Measurements from ENCODE around the gene PAPLN. TPM values are rescaled to one million over a fixed set of nuclear protein-coding genes. Genes with fewer than 3 reads are reported as not detected.

The PAPLN gene
- total and polyA plus RNA-seq, 9 of the 15 experiments (the other 6 are each of a cell fraction or from before 2014, with no cell fraction given) = 0.43 to 3.5 (median 1.7) TPM

DNA sequence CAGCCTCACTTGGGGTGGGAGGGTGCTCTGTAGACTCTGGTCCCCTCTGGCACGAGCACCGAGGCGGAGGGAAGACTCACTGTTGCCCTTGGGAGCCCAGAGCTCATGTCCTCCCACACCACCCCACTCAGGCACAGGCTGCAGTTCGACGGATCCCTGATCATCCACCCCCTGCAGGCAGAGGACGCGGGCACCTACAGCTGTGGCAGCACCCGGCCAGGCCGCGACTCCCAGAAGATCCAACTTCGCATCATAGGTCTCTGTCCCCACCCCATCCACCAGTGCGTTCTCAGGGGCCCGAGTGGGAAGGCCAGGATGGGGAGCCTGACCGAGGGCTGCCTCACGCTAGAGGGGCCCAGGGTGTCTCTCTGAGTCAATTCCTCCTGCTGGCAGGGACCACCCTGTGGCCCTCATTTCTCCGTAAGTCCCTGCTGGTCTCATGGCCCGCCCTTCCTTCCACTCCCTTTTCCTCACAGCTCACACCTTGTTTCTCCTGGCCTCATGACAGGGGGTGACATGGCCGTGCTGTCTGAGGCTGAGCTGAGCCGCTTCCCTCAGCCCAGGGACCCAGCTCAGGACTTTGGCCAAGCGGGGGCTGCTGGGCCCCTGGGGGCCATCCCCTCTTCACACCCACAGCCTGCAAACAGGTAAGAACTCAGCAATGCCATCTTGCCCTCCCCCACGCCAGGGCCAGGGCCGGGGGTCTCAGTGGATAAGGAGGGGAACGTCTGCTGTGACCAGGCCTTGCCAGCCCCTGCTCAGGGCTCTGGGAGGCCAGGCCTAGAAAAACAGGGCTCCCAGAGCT is 27.0 kb downstream of the PAPLN start:
- no peak for ATAC-seq
- CTCF ChIA-PET (ENCODE audit: low intra/inter-chr PET ratio) = no interaction called here

More for the DNA sequence above, 27.0 kb downstream of the PAPLN start:
- no peaks in the 10 kb centered on the region for H3K36me3 ChIP-seq (ENCODE audit: control insufficient read depth, insufficient read depth, low read length)
- no peaks in the 10 kb centered on the region for H3K9me3 ChIP-seq (replicated peaks; ENCODE audit: control insufficient read depth, insufficient read depth, low read depth, low read length)
- no peak for DNase-seq (ENCODE audit: extremely low read depth in 1 of 4, low spot score in 3 of 4)
- POLR2A ChIA-PET = interaction anchor here (0.6 to 1.6 kb wide), 4 partner anchors 12 to 1965 kb away, joined by 3 to 5 read pairs (median 4); no protein-coding TSS in a partner anchor
- in situ Hi-C loops (cut with MboI) (no loop called here), intact Hi-C loops (cut with micrococcal nuclease) (no loop called here)
- BruUV-seq (replicated peaks) = no TSS peak
- no peak overlapping the region for H3K4me3 ChIP-seq
- no peak overlapping the region for H3K27ac ChIP-seq (ENCODE audit: extremely low read depth, low read depth, low read length)
- no peak for FAIRE-seq
- H3K27me3 ChIP-seq (ENCODE audit: control insufficient read depth in 2 of 2, insufficient read depth in 2 of 2, low read length in 2 of 2) = no peaks in the 10 kb centered on the region
- peaks cover 0 to 11% of the 10 kb centered on the region in 2 experiments; a peak in 2 of 5 replicates for H3K4me1 ChIP-seq (replicated peaks in 1 of 2; ENCODE audit: control insufficient read depth in 2 of 2, insufficient read depth in 2 of 2, low read length in 2 of 2)
- WGBS (ENCODE audit: insufficient coverage, low coverage, missing lambda C conversion rate) = 55% methylated on average over 10 of the region's 23 CpGs
- H3K4me2 ChIP-seq (ENCODE audit: insufficient read depth, low read length) = no peak overlapping the region
- no peaks in the 10 kb centered on the region for H4K20me1 ChIP-seq (replicated peaks; ENCODE audit: control insufficient read depth, insufficient read depth, low read length)
- H2AFZ ChIP-seq (ENCODE audit: low read depth, low read length) = no peak overlapping the region
- H3K9me1 ChIP-seq (ENCODE audit: control insufficient read depth, insufficient read depth, low read length) = no peaks in the 10 kb centered on the region
- H3K9ac ChIP-seq (ENCODE audit: insufficient read depth in 1 of 2, low read depth in 2 of 2, low read length in 2 of 2) = no peak overlapping the region
- TF ChIP-seq BMI1 (IDR thresholded peaks at IDR 0.05; ENCODE audit: low read length) (no peak), MTA2 (IDR thresholded peaks at IDR 0.05; ENCODE audit: low read depth) (no peak), POLR2G (IDR thresholded peaks at IDR 0.05; ENCODE audit: low read depth, low read length) (peak; percentile 36; the same call in 1 of the 2 replicates), ETV5 (CRISPR knock-in tag; IDR thresholded peaks at IDR 0.05; ENCODE audit: low read depth) (no peak), CC2D1A (IDR thresholded peaks at IDR 0.05) (no peak)
- TF ChIP-seq, protein P1, sequence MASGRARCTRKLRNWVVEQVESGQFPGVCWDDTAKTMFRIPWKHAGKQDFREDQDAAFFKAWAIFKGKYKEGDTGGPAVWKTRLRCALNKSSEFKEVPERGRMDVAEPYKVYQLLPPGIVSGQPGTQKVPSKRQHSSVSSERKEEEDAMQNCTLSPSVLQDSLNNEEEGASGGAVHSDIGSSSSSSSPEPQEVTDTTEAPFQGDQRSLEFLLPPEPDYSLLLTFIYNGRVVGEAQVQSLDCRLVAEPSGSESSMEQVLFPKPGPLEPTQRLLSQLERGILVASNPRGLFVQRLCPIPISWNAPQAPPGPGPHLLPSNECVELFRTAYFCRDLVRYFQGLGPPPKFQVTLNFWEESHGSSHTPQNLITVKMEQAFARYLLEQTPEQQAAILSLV (tag; IDR thresholded peaks at IDR 0.05) = no peak
- H3K79me2 ChIP-seq (ENCODE audit: control insufficient read depth, insufficient read depth, low read length) = no peaks in the 10 kb centered on the region
